Vagina (tissue), 2 donors: ENCODE results near the gene HIBCH. TPM values are rescaled to one million over a fixed set of nuclear protein-coding genes. Genes with fewer than 3 reads are reported as not detected.
A peak's percentile ranks its signal among the peaks of the same experiment; 100 is the strongest.

Source experiments
- DNase-seq, 2 donors: peaks; one replicate each; pipeline ENCODE4 v3.0.0-alpha.2; 2017; ENCODE audit errors: extremely low spot score in 2 of 2
- H3K27ac ChIP-seq: fragments of 200-600 bp; sonication (generic); one replicate; pipeline ENCODE4 v1.5.1; 2019
- H3K27me3 ChIP-seq: fragments of 200-600 bp; sonication (generic); one replicate; pipeline ENCODE4 v1.5.1; 2019
- H3K36me3 ChIP-seq, 2 donors: fragments of 200-600 bp; sonication (generic); one replicate each; pipeline ENCODE4 v1.5.1; 2017 to 2019
- H3K4me1 ChIP-seq: fragments of 200-600 bp; sonication (generic); one replicate; pipeline ENCODE4 v1.5.1; 2019
- H3K4me3 ChIP-seq, 2 donors: fragments of 200-600 bp; sonication (generic); 1 replicate in 1 of 2; 2 replicates in 1 of 2; pipeline ENCODE4 v1.5.1; 2016 to 2019
- H3K9me3 ChIP-seq: fragments of 200-600 bp; sonication (generic); one replicate; pipeline ENCODE4 v1.5.1; 2019
- POLR2A ChIP-seq, 2 donors: fragments of 450-650 bp; IDR thresholded peaks; one replicate each; pipeline ENCODE4 v1.6.1; 2017; ENCODE audit warnings: antibody characterized with exemption in 2 of 2, mild to moderate bottlenecking in 2 of 2, moderate library complexity in 2 of 2
- POLR2AphosphoS5 ChIP-seq, 2 donors: sonication (generic); formaldehyde crosslinking; IDR thresholded peaks; one replicate each; pipeline ENCODE4 v1.9.0; 2017; ENCODE audit warnings: antibody characterized with exemption in 2 of 2, mild to moderate bottlenecking in 2 of 2, low read depth in 1 of 2; ENCODE audit not compliant: insufficient read depth in 1 of 2
- intact Hi-C: fragments of 100-400 bp; cut with DNase I; formaldehyde crosslinking; loops from one replicate; pipeline ENCODE4 v1.15.1; 2023
- total RNA-seq: library from RNA; depleted of rRNA; stranded (reverse); fragments of >200 nt; gene quantifications from one replicate; pipeline ENCODE4 v1.2.3, GENCODE V29; 2016
- TF ChIP-seq, protein P1 (sequence below), 3 experiments: fragments of 450-650 bp in 2 of 3; fragments of 200-600 bp in 1 of 3; sonication (generic) in 1 of 3; IDR thresholded peaks; one replicate each; pipeline ENCODE4 v1.5.1; 2017 to 2019; ENCODE audit warnings: antibody characterized with exemption in 3 of 3, mild to moderate bottlenecking in 2 of 3, moderate library complexity in 2 of 3

HIBCH gene
- total RNA-seq, 1 donor from 2014 or later: 25.0 TPM

GRCh38 chr2:190343536-190344275, 24.1 kb upstream of the HIBCH start, which contains the start of gene INPP1:
TSS of gene INPP1 (plus strand) at chr2:190343589. CDS start at chr2:190360103, 16,514 bp downstream.
- intact Hi-C loops: no loop called here
- H3K36me3 ChIP-seq: peaks cover 0 to 3% of the 10 kb centered on the region in 2 donors
- no peak for DNase-seq
- no peaks in the 10 kb centered on the region for H3K27me3 ChIP-seq
- peak within 1 kb of the TSS; percentile 70 for H3K4me3 ChIP-seq
- no peaks in the 10 kb centered on the region for H3K9me3 ChIP-seq
- H3K27ac ChIP-seq: peak within 1 kb of the TSS; percentile 95
- TF ChIP-seq POLR2AphosphoS5 (IDR thresholded peaks at IDR 0.05; ENCODE audit: insufficient read depth in 1 of 2, low read depth in 1 of 2) (peak in 1 of 2 donors; percentile 60), POLR2A (IDR thresholded peaks at IDR 0.05) (peak in 1 of 2 donors; percentile 71)
- TF ChIP-seq, protein P1, sequence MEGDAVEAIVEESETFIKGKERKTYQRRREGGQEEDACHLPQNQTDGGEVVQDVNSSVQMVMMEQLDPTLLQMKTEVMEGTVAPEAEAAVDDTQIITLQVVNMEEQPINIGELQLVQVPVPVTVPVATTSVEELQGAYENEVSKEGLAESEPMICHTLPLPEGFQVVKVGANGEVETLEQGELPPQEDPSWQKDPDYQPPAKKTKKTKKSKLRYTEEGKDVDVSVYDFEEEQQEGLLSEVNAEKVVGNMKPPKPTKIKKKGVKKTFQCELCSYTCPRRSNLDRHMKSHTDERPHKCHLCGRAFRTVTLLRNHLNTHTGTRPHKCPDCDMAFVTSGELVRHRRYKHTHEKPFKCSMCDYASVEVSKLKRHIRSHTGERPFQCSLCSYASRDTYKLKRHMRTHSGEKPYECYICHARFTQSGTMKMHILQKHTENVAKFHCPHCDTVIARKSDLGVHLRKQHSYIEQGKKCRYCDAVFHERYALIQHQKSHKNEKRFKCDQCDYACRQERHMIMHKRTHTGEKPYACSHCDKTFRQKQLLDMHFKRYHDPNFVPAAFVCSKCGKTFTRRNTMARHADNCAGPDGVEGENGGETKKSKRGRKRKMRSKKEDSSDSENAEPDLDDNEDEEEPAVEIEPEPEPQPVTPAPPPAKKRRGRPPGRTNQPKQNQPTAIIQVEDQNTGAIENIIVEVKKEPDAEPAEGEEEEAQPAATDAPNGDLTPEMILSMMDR (IDR thresholded peaks at IDR 0.05): no peak
- peaks cover 32% of the 10 kb centered on the region for H3K4me1 ChIP-seq

DNA sequence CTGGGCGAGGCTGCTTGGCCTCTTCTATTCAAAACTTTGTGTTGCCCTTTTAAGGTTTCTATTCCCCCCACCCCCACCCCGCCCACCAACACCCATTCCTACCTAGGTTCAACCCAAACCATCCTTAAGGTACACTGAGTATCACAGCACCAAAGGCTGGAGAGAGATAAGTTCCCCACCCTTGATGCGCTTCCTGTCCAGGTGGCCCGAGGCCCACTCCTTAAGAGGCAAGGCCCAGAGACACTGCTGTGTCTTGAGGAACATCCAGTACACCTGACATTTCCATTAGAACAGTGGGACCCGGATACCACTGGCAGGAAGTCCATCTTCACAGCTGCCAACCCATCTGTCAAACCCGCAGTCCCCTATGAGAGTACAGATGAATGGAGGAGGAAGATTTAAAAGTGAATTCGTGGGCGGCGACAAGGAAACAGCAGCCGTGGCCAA, 23.5 kb upstream of the HIBCH start:
- Histone ChIP-seq H3K27ac (peak overlapping the region; percentile 95), H3K4me1 (peaks cover 32% of the 10 kb centered on the region), H3K4me3 (peak overlapping the region; percentile 70), H3K36me3 (peaks cover 0 to 2% of the 10 kb centered on the region in 2 donors), H3K27me3 (no peaks in the 10 kb centered on the region), H3K9me3 (no peaks in the 10 kb centered on the region)
- intact Hi-C loops: no loop called here
- peak in 1 of 2 donors; percentile 29 for TF ChIP-seq POLR2AphosphoS5 (IDR thresholded peaks at IDR 0.05; ENCODE audit: insufficient read depth in 1 of 2, low read depth in 1 of 2)
- TF ChIP-seq, protein P1 (IDR thresholded peaks at IDR 0.05): no peak
- DNase-seq: no peak

DNA sequence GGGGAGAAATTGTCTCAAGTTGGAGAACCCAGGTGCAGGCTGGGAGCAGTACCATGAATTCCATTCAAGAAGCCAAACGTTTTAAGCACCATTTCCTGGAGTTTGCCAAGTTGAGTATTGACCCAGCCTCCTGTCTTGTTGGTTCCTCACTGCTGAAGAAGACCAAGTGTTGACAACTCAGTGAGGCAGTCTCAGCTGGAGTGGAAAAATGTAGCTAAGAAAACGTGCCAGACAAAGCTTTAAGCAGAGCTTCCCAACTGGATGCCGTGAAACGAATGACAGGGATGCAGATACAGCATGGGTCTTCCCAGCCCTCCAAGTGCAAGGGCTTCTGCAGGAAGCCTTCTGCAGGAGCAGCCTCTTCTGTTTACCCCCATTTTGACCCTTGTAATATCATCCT, 23.0 kb upstream of the HIBCH start:
- Histone ChIP-seq H3K27me3 (no peaks in the 10 kb centered on the region), H3K27ac (peak overlapping the region; percentile 95), H3K36me3 (no peaks in the 10 kb centered on the region), H3K4me1 (peaks cover 32% of the 10 kb centered on the region), H3K9me3 (no peaks in the 10 kb centered on the region), H3K4me3 (no peak overlapping the region)
- TF ChIP-seq POLR2AphosphoS5 (IDR thresholded peaks at IDR 0.05; ENCODE audit: insufficient read depth in 1 of 2, low read depth in 1 of 2) (no peak), POLR2A (IDR thresholded peaks at IDR 0.05) (no peak)
- TF ChIP-seq, protein P1 (IDR thresholded peaks at IDR 0.05): no peak
- no peak for DNase-seq
- intact Hi-C loops: no loop called here

DNA sequence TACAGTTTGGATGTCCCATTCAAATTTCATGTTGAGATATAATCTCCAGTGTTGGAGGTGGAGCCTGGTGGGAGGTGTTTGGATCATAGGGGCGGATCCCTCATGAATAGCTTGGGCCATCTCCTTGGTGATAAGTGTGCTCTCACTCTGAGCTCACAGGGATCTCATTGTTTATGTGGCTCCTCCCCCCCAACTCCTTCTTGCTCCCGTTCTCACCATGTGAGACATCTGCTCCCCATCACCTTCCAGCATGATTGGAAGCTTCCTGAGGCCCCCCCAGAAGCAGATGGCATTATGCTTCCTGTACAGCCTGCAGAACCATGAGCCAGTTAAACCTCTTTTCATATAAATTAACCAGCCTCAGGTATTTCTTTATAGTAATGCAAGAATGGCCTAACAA, 20.7 kb upstream of the HIBCH start:
- peaks cover 20% of the 10 kb centered on the region for H3K4me1 ChIP-seq
- H3K36me3 ChIP-seq: no peaks in the 10 kb centered on the region
- H3K4me3 ChIP-seq: no peak overlapping the region
- H3K9me3 ChIP-seq: no peaks in the 10 kb centered on the region
- no peak for TF ChIP-seq POLR2AphosphoS5 (IDR thresholded peaks at IDR 0.05; ENCODE audit: insufficient read depth in 1 of 2, low read depth in 1 of 2)
- TF ChIP-seq, protein P1 (IDR thresholded peaks at IDR 0.05): no peak
- no peak for TF ChIP-seq POLR2A (IDR thresholded peaks at IDR 0.05)
- DNase-seq: no peak
- no peak overlapping the region for H3K27ac ChIP-seq
- intact Hi-C loops: no loop called here
- no peaks in the 10 kb centered on the region for H3K27me3 ChIP-seq

GRCh38 chr2:190339394-190339793, 19.8 kb upstream of the HIBCH start:
- no peak for DNase-seq
- no peak for TF ChIP-seq POLR2AphosphoS5 (IDR thresholded peaks at IDR 0.05; ENCODE audit: insufficient read depth in 1 of 2, low read depth in 1 of 2)
- no peak for TF ChIP-seq POLR2A (IDR thresholded peaks at IDR 0.05)
- TF ChIP-seq, protein P1 (IDR thresholded peaks at IDR 0.05): no peak
- H3K4me1 ChIP-seq: peaks cover 11% of the 10 kb centered on the region
- no peaks in the 10 kb centered on the region for H3K9me3 ChIP-seq
- H3K4me3 ChIP-seq: no peak overlapping the region
- no peaks in the 10 kb centered on the region for H3K36me3 ChIP-seq
- no peaks in the 10 kb centered on the region for H3K27me3 ChIP-seq
- intact Hi-C loops: no loop called here
- no peak overlapping the region for H3K27ac ChIP-seq
